ENCODE measurements around the gene ARR3.
"Not testable (repeated sequence)": the region's sequence is repeated elsewhere in the genome, so short reads cannot be mapped to it uniquely, and the experiment has no call there.

ARR3 gene

DNA sequence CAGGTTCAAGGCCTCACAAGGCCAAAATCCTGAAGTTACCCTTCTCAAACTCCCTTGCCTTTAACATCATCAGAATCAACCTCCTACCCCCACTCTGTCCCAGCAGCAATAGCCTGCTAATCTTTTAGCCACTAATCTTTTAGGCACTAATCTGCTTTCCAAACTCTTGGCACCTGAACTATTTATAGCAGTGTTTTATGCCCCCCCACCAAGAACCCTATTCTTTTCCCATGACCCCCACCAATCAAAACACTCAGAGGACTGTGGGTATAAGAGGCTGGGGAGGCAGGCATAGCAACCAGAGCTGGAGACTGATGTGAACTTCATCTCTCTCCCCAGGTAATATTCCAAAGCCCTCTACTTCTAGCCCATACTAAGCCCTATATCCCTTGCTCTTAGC is at the start of gene ARR3:
TSS of gene ARR3 (plus strand) at position 301 of the 400 bp plus-strand sequence. CDS start 1,052 bp downstream, outside the sequence.
- DNase-seq, result no peak

DNA sequence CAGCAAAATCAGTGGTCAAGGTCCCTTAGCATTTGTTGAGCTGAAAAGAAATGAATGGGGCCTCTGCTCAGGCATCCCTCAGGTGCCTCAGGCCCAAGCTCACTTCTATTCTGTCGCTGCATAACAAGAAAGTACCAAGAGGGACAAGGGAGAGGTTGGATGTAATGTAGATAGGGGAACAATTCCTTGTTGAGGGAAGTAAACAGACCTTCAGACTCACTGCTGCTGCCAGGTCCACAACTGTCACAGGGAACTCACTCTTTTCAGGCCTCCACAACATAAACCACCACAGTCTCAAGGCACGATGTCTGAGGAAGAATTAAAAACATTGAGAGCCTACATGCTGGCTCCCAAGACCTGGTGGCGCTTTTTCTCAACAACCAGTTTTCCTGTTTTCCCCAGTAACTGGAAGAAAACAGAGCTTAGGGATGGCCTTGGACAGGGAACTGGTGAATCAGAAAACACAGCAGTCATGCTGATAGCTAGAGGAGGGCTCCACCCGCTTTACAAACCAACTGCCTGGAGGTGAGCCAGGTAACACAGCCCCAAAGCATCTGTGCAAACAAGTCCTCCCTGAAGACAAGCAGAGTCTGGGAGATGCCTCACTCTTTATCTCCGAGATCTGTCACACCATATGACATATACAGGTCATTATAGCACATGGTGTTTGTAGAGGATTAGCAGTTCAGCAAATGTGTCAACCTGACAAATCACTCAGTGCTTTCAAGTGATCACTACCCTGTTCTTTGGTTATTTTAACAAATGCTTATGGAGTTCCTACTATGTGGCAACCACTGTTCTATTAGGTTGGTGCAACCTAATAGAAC is 48.0 kb upstream of the ARR3 start:
- no peak for DNase-seq

DNA sequence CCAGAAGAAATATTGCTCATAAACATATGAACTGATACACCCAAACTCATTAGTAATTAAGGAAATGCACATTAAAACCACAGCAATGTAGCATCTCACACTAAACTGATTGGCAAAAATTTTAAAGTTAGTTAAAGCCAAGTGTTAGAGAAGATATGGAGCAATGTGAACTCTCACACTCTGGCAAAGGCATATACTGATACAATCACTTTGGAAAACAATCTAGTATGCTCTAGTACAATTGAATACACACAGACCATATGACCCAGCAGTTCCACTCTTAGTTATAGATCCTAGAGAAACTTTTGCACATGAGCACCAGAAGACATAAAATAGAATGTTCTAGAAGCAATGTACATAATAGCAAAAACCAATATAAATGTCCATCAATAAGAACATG is 42.1 kb upstream of the ARR3 start:
- no peak for DNase-seq

DNA sequence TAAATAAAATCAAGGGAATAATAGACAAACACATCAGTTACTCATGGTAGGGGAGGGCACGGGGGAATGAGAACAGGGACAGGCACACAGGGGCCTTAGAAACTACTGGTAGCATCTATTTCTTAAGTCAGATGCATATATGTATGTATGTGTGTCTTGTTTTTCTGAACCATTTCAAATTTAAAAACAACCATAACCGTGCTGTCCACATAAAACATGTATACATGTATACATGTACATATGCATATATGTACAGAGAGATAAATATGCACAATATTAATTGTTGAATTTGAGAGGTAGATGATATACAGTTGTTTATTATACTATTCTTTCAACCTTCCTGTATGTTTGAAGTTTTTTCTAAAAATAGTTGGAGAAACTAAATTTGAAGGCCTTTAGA is 41.4 kb upstream of the ARR3 start:
- DNase-seq, result no peak

DNA sequence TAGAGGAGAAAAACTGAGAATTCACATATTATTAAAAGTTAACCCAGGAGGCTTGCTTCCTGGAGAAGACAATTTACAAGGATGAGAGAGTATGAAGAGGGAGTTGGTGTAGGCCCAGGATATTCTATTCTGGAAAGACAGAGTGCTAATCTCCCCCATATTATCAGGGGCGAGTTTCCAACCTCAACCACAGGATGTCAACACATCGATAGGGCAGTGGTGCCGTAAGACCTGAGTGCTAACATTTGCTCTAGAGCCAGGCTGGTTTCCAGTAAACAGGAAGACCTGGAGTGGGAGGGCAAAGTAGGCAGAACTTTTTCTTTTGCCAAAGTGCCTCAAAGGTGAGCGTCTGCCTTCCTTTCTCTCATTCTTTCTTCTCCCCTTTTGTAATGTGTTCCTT is 36.5 kb upstream of the ARR3 start:
- no peak for DNase-seq

DNA sequence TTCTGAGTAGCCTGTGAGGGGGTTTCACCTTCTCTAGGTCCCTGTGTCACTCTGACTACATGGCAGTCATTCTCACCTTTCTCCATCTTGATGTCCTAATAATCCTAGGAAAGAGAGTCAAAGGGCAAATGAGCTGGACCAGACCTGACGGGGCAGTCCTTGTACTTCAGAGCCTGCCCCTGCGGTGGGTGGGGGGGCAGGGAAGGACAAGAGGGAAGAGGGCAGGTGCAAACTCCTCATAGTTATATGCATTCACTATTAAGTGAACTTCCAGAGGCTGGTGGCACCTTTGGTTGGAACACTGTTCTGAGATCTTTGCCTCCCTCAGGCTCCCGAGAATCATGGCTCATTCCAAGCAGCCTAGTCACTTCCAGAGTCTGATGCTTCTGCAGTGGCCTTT is 33.8 kb upstream of the ARR3 start, which contains the start of gene AWAT1:
TSS of gene AWAT1 (plus strand) at position 301 of the 400 bp plus-strand sequence. CDS start at position 342, 41 bp downstream.
- DNase-seq, result no peak

DNA sequence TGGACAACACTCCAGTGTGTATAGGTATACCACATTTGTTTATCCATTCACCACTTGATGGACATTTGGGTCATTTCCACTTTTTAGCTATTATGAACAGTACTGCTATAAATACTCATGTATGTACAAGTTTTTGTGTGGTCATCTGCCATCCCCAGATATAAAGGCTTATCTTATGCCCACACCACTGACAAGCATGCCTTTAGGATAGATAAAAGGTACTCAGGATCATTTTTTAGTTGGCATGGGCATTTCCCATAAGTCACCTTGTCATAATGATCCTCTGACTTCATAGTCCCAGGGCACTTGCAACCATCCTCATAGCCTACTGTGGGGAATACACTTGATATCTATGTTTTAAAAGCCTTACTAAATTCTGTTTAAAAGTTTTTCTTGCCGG is 27.4 kb upstream of the ARR3 start:
- DNase-seq, result no peak

DNA sequence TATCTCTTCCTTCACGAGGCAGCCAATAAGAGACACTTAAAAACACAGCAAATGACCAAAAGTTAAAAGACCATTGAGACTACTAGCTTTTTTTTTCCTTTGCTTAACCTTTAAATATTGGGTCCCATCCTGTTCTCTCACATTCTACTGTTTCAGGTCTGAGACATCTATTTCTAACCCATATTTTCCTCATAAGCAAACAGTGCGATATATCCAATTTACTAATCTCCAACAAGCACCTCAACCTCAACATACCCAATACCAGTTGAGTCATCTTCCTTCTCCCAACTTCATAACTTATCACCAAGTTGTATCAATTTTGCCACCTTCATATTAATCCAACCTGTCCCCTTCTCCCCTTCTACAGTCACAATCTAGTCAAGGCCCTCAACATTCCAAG is 26.6 kb upstream of the ARR3 start:
- DNase-seq, result no peak

DNA sequence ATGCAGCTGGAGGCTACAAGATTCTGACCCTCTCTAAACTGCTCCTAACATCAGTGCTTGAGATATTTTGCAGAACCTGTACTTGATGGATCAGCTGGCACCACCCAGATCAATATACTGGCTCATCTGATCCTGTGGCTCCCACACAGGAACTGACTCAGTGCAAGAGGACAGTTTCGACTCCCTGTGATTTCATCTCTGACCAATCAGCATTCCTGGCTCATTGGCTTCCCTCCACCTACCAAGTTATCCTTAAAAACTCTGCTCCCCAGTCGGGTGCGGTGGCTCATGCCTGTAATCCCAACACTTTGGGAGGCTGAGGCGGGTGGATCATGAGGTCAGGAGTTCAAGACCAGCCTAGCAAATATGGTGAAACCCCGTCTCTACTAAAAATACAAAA is 24.5 kb upstream of the ARR3 start:
- DNase-seq, result not testable (repeated sequence)

DNA sequence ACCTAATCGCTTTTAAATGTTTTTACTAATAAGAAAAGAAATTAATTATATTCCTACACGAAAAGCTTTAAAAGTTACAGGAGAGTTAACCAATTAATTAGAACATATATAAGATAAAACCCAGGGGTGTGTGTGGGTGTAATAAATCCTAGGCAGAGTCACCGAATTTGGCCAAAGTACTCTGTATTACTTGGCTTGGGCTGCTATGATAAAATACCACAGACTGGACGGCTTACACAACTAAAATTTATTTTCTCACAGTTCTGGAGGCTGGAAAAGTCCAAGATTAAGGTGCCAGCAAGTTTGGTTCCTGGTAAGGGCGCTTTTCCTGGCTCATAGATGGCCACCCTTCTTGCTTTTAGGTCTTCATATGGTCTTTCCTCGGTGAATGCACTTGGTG is 23.3 kb upstream of the ARR3 start:
- no peak for DNase-seq

DNA sequence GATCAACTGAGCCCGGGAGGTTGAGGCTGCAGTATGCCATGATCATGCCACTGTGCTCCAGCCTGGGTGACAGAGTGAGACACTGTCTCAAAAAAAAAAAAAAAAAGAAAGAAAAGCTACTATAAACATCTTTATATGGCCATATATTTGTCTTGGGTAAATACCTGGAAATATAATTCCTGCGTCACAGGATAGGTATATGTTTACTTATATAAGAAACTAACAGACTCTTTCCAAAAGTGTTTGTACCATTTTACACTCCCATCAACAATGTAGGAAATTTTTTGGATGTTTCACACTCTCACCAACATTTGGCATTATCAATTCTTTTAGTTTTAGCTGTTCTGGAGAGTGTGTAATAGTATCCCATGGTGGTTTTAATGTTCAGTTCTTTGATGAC is 20.9 kb upstream of the ARR3 start:
- DNase-seq, result no peak

DNA sequence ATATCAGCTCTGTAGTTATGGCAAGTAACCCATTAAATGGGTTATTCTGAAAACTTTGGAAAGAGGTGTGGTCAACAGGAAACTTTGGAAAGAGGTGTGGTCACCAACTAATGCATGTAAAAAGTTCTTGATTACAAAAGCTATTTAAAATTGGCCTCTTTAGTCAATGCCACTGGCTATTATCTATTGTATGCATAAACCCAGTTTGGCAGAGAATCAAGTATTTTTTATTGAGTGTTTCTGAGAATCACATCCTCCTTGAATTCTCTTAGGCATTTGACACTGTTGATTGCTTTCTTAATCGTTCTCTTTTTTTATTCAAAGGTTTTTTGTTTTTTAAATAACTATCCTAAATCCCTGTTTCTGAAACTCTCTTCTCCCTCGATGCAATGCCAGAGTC is 15.6 kb upstream of the ARR3 start:
- DNase-seq, result no peak

DNA sequence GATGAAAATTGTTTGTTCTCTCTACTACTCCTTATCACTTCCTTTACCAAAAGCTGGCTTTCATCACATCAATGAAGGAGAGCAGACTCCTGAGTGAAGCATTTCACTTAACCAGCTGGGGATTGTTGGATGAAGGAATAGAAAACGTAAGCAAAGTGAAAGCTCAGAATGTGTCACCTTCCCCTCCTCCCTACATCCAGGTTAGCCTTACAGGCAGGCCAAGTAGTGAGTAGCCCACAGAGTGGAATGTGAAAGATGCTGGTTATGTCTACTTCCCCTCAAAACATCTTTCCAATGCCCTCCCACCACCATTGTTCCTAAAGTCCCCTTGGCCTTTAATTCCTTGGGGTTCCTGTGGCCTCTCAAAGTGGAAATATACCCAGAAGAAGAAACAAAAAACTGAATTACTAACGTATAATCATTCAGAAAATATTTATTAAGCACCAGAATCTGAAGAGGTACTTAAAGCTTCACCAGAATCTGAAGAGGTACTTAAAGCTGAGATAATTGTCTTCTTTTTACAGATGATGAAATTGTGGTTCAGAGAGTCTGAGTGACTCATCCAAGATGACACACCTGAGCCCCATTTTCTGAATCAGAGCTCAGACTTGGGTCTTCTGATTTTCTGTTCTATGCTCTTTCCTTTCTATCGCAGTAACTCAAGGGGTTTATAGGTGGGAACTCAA is 14.6 kb upstream of the ARR3 start:
- DNase-seq, result peak; percentile 26

DNA sequence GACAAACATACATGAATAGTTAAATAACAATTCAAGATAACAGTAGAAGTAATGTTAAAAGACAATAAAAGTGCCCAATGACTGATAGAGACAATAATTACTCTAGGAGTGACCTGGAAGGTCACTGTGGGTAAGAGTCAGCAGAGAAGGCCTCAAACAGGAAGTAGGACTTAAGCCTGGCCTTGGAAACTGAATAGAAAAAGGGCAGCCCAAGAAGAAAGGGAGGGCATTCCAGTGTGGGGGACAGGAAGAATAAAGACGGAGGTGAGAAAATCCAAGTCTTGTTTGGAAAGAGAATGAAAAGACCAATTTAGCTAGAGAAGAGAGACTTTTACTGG is 14.1 kb upstream of the ARR3 start:
- DNase-seq, result peak; percentile 26

DNA sequence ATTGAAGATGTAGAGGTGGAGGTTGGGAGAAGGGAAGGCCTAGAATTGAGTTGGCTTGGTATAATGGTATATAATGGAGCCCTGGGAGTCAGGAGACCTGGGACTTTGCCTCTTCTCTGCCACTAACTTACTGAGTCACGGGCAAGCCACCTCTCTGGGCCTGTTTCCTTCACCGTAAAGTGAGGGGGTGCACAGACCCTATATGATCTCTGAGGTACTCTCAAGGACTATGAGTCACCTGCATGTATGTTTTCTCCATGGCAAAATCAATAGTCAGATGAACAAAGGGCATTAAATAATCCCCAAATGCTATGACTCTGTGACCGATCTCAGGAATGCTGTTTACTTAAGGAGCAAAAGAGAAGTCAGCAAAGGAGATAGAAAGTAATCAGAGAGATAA is 13.2 kb upstream of the ARR3 start:
- no peak for DNase-seq

DNA sequence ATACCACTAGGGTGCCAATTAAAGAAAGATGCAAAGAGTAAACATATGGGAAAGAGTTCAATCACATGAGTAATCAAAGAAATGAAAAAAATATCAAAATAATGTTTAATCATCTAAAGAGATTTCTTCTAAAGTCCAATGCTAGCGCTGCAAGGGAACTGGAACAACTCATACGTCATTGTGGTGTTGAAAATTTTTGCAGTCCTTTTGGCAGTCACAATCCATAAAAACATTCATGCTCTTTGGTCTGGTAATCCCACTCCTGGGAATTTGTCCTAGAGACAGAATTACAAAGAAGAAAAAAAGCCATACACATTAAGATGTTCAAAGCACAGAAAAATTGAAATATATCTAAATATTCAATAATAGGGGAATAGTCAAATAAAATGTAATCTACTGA is 12.7 kb upstream of the ARR3 start:
- no peak for DNase-seq

DNA sequence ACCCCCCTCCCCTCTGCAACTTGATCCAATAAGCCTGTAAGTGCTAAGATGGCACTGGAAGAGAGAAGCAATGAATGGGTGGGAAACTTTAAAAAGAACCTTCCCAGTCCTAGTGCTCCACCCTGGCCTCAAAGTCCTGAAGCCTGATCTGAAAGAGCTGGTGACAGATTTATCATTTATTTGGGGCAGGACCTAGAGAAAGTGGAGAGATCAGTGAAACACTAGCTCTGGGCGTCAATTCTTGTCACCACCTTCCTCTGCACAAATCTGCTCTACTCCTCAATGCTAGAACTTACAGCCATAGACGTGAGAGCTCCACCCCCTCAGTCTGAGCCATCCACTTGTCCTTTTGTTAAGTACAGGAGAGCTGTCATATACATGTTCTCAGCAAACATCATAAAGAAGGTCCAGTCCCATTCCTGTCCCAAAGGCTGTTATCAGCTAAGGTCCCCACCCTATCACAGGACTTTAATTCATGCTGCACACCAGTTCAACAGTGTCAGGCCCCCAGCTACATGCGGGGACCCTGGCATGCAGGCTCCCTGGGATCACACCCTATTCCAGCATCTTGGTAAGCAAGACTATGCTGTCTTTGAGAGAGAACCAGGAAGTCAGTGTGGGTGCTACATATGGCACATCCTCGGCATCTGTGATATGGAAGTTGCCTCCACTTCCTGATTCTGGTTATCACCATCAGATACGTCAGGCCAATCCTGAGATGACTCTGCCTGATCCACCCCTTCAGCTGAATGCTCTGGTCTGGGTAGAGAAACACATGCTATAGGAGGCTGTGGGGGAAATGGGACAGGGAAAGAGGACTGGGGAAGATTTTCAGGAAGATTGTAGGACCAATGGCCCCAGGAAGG is 10.5 kb upstream of the ARR3 start:
- DNase-seq, result no peak

DNA sequence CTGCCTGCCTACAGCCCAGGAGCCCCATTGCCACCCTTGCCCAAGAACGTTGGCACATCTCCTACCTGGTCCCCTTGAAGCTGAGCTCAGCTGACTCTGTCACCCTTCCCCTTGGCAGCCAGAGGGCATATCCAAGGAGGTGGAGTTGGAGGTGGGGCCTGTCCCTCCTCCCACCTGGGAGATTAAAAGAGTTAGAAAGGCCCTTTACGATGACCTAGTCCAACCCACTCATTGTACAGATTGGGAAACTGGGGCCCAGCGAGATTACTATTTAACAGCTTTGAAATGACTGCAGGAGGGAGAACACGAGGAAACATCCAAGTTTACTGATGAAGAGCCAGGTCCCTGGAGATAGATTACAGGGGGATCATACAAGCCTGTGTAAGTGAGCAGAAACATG is 8.0 kb upstream of the ARR3 start, which contains the start of gene P2RY4:
TSS of gene P2RY4 (minus strand) at position 101 of the 400 bp plus-strand sequence. CDS start 580 bp downstream, outside the sequence.
- DNase-seq, result no peak

DNA sequence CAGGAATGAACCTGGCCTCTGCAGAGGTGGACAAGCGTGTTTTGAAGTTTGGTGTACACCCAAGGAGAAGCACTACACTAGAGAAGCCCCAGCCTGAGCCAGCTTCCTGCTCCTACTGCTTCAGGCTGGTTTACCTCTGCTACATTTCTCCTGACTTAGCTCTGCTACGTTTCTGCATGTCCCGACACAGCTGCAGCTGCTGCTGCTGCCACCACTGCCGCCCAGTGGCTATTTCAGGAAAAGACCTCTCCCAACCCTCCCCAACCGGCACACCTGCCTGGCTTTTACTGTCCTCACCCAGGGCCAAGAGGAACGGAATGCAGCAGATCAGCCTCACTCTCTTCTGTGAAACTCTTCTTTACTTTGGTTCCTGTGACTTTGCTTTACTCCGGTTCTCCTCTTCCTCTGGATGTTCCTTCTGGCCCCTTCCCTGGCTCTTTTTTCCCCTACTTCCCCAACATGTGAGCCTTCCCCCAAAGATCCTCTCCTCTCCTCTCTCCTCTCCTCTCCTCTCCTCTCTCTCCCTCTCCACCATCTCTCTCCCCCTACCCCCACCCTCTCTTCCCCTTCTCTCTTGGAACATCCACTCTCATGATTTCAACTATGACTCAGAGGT is 5.1 kb upstream of the ARR3 start:
- DNase-seq, result peak; percentile 3

DNA sequence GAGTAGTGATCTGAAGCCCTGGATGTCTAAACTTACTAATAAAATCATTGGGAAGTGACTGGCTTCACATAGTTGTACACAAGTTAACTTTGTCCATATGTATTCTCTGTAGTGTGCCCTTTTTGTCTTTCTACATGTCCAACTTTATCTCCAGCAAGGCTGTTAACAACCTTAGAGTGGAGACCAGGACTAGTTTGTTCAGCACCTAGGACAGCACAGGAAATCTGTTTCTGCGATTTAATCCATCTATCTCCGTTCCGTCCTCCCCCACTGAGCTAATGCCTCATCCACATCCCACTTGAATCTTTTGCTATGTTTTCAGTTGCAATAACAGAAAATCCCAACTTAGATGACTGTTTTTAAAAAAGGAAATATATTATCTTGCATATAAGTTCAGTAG is 3.4 kb upstream of the ARR3 start:
- no peak for DNase-seq

DNA sequence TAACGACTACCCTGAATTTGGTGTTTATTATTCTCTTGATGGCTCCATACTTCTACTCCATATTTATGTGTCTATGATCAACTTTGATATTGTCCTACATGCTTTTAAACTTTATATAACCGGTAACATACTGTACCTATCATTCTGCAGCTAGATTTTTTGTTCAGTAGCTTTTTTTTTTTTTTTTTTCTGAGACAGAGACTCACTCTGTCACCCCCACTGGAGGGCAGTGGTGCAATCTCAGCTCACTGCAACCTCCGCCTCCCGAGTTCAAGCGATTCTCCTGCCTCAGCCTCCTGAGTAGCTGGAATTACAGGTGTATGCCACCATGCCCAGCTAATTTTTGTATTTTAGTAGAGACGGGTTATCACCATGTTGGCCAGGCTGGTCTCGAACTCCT is 5.9 kb downstream of the ARR3 start:
- not testable (repeated sequence) for DNase-seq

DNA sequence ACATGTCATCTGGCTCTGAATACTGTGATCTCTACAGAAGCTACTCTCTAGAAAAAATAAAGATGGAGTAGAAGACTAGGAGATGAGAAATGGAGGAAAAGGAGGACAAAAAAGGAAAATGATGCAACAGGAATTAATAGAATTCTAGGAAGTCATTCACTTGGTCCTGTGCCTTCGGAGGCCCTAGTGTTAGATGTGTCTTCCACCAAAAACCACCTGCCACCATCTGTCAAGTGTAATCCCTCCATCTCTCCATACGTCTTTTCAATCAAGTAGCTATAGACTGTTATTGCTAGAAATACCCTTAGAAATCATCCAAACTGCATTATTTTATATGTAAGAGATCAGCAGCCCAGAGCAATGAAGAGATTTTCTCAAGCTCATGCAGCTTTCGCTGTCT is 10.9 kb downstream of the ARR3 start:
- DNase-seq, result no peak

DNA sequence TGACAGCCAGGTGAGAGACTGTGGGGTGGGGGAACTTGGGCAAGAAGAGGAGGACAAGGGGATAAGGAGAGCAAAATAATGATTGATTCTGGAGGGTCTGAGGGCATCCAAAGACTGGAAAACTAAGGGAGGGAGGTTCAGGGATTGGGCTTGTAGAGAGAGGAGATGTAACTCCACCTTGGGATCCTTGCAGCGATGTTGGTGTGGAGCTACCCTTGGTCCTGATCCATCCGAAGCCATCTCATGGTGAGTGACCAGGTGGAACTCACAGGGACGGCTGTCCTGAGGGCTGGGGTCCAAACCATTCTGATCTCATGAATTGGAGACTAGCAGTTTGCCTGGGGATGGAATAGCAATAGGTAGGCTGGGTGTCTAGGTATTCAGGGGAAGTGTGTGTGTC is 12.4 kb downstream of the ARR3 start:
- DNase-seq, result no peak

Data from kidney glomerular epithelial cell (primary cell).